B cell (primary cell): ENCODE results near the gene RABGAP1L.

Experiments
- CTCF ChIP-seq: fragments of 200-600 bp; IDR thresholded peaks from one replicate; pipeline ENCODE4 v1.8.0; 2022; ENCODE audit warnings: antibody characterized with exemption, mild to moderate bottlenecking
- EZH2 ChIP-seq: IDR thresholded peaks from 2 replicates; pipeline ENCODE4 v1.6.1; 2012; ENCODE audit warnings: borderline replicate concordance, low read depth, mild to moderate bottlenecking, moderate library complexity, low read length; ENCODE audit not compliant: insufficient read depth, poor library complexity, severe bottlenecking

GRCh38 chr1:174637487-174637886 lies 478.2 kb downstream of the RABGAP1L start:
- TF ChIP-seq CTCF (no peak), EZH2 (no peak)
